HepG2 (cell line): ENCODE data around the gene C2. TPM values are rescaled to one million over a fixed set of nuclear protein-coding genes. Genes with fewer than 3 reads are reported as not detected.
"Not testable (repeated sequence)": the region's sequence is repeated elsewhere in the genome, so short reads cannot be mapped to it uniquely, and the experiment has no call there.

ENCODE experiments used
- ATAC-seq: fragments of 200-7000 bp; cut with Tn5 transposase; 3 replicates; pipeline ENCODE4 v1.9.1; 2020; ENCODE audit warnings: mild to moderate bottlenecking, moderate library complexity
- BruUV-seq: library from RNA; stranded (reverse); fragments of 400-500 nt; replicated peaks from 2 replicates; lab custom pipeline; 2021; lab: Mats Ljungman, UMichigan
- CTCF ChIA-PET: fragments of 300-600 bp; formaldehyde crosslinking; extraction: SDS; loops from one replicate; lab custom pipeline; 2021; ENCODE audit warnings: low total read pairs, inconsistent platforms, low intra/inter-chr PET ratio; lab: Yijun Ruan, JAX
- POLR2A ChIA-PET: fragments of 350-600 bp; sonication (Branson Sonifier 250); formaldehyde crosslinking; loops from one replicate; lab custom pipeline; 2020; ENCODE audit warnings: antibody characterized with exemption, inconsistent platforms; lab: Yijun Ruan, JAX
- DNase-seq: peaks from one replicate; pipeline ENCODE4 v3.0.0-alpha.2; 2015; ENCODE audit warnings: low spot score
- FAIRE-seq: peaks from 3 replicates; lab custom pipeline; 2011; peaks lifted over from hg19 to GRCh38; lab: Jason Lieb, UNC
- H2AFZ ChIP-seq: one replicate; pipeline ENCODE4 v1.6.1; 2011; ENCODE audit warnings: low read length, inconsistent platforms
- H3K27ac ChIP-seq: fragments of 300-600 bp; 3 replicates; pipeline ENCODE4 v1.8.0; 2011; ENCODE audit warnings: mixed run types, mild to moderate bottlenecking, mixed read lengths, low read length, inconsistent platforms; ENCODE audit not compliant: insufficient read depth; ENCODE audit errors: extremely low read length
- H3K27me3 ChIP-seq, 2 experiments: fragments of 200-600 bp in 1 of 2; 2 replicates in 1 of 2; 3 replicates in 1 of 2; pipeline versions ENCODE4 v1.6.0 to v1.8.0; 2011; ENCODE audit warnings: low read length in 2 of 2, mild to moderate bottlenecking in 2 of 2, moderate library complexity in 2 of 2, inconsistent platforms in 1 of 2; ENCODE audit not compliant: insufficient read depth in 2 of 2, control insufficient read depth in 1 of 2
- H3K36me3 ChIP-seq, 2 experiments: fragments of 200-600 bp in 1 of 2; replicated peaks in 1 of 2; 2 replicates in 1 of 2; 3 replicates in 1 of 2; pipeline versions ENCODE4 v1.5.1 to v1.8.0; 2011; ENCODE audit warnings: low read length in 2 of 2, inconsistent platforms in 1 of 2; ENCODE audit not compliant: insufficient read depth in 2 of 2, control insufficient read depth in 1 of 2
- H3K4me1 ChIP-seq: 2 replicates; pipeline ENCODE4 v1.5.1; 2012; ENCODE audit warnings: low read length, inconsistent platforms; ENCODE audit not compliant: insufficient read depth
- H3K4me2 ChIP-seq: 2 replicates; pipeline ENCODE4 v1.6.0; 2011; ENCODE audit warnings: low read depth, low read length, inconsistent platforms
- H3K4me3 ChIP-seq, 3 experiments: fragments of 200-600 bp in 1 of 3; sonication (generic), shearing (Covaris generic) in 1 of 3; replicated peaks in 1 of 3; 2 replicates each; pipeline ENCODE4 v1.5.1; 2011 to 2016; ENCODE audit warnings: low read length in 3 of 3, inconsistent platforms in 2 of 3, low read depth in 2 of 3, mild to moderate bottlenecking in 2 of 3, control low read depth in 1 of 3, mixed read lengths in 1 of 3; ENCODE audit not compliant: insufficient read depth in 1 of 3
- H3K79me2 ChIP-seq: one replicate; pipeline ENCODE4 v1.6.1; 2011; ENCODE audit warnings: low read length, inconsistent platforms; ENCODE audit not compliant: insufficient read depth
- H3K9ac ChIP-seq: 2 replicates; pipeline ENCODE4 v1.6.0; 2011; ENCODE audit warnings: mild to moderate bottlenecking, low read depth, low read length, inconsistent platforms; ENCODE audit not compliant: insufficient read depth
- H3K9me3 ChIP-seq: 2 replicates; pipeline ENCODE4 v1.5.1; 2012; ENCODE audit warnings: mild to moderate bottlenecking, low read length
- H4K20me1 ChIP-seq: 2 replicates; pipeline ENCODE4 v1.6.0; 2011; ENCODE audit warnings: inconsistent platforms, mild to moderate bottlenecking, low read length, moderate library complexity; ENCODE audit not compliant: insufficient read depth
- CHD4 ChIP-seq: fragments of 200-600 bp; sonication (generic); IDR thresholded peaks from 2 replicates; pipeline ENCODE4 v1.7.0; 2017; ENCODE audit warnings: mild to moderate bottlenecking, low read length, borderline replicate concordance
- EHMT2 ChIP-seq: fragments of 200-600 bp; sonication (generic); IDR thresholded peaks from 2 replicates; pipeline ENCODE4 v1.7.0; 2017; ENCODE audit warnings: antibody characterized with exemption, low read depth, low read length, borderline replicate concordance
- FOSL2 ChIP-seq: sonication (generic); formaldehyde crosslinking; IDR thresholded peaks from 2 replicates; pipeline ENCODE4 v1.4.0; 2020; ENCODE audit warnings: missing genetic modification reagents
- FOXM1 ChIP-seq: sonication (generic); formaldehyde crosslinking; IDR thresholded peaks from 2 replicates; pipeline ENCODE4 v1.5.0; 2020; ENCODE audit warnings: missing genetic modification reagents
- HDAC1 ChIP-seq: sonication (generic); formaldehyde crosslinking; IDR thresholded peaks from 2 replicates; pipeline ENCODE4 v1.5.1; 2020; ENCODE audit warnings: mild to moderate bottlenecking, missing genetic modification reagents
- KLF11 ChIP-seq: IDR thresholded peaks from 2 replicates; pipeline ENCODE4 v1.6.1; 2016; ENCODE audit warnings: missing compliant biosample characterization
- ZMYM2 ChIP-seq: sonication (generic); formaldehyde crosslinking; IDR thresholded peaks from 2 replicates; pipeline ENCODE4 v1.8.0; 2022; ENCODE audit warnings: mild to moderate bottlenecking, missing genetic modification reagents
- ZMYM3 ChIP-seq: sonication (generic); formaldehyde crosslinking; IDR thresholded peaks from 2 replicates; pipeline ENCODE4 v1.5.1; 2020; ENCODE audit warnings: mild to moderate bottlenecking, missing genetic modification reagents
- ZNF264 ChIP-seq: sonication (generic); formaldehyde crosslinking; IDR thresholded peaks from 2 replicates; pipeline ENCODE4 v1.4.0; 2020; ENCODE audit warnings: missing genetic modification reagents
- ZNF556 ChIP-seq: sonication (generic); formaldehyde crosslinking; IDR thresholded peaks from 2 replicates; pipeline ENCODE4 v1.4.0; 2020; ENCODE audit warnings: mild to moderate bottlenecking, missing genetic modification reagents, borderline replicate concordance
- ZNF83 ChIP-seq: sonication (generic); formaldehyde crosslinking; IDR thresholded peaks from 2 replicates; pipeline ENCODE4 v1.4.0; 2020; ENCODE audit warnings: missing genetic modification reagents, mild to moderate bottlenecking, borderline replicate concordance
- WGBS: methylation state at CpG from one replicate; pipeline ENCODE4 v1.1.6; 2017; ENCODE audit warnings: low lambda C conversion rate; 5-methylcytosine and 5-hydroxymethylcytosine counted together
- in situ Hi-C: cut with HindIII; loops from 2 replicates; pipeline ENCODE4 v1.10.0; 2017; ENCODE audit warnings: low pct_unique_long_range_greater_than_20kb; ENCODE audit not compliant: extremely low pct_ligation_motif_present
- intact Hi-C: fragments of 100-400 bp; cut with micrococcal nuclease; formaldehyde crosslinking; loops from one replicate; pipeline ENCODE4 v1.10.0; 2022; ENCODE audit not compliant: unreplicated experiment
- polyA plus RNA-seq, 8 experiments: library from polyadenylated mRNA; depleted of rRNA in 3 of 8; stranded (reverse) in 7 of 8; unstranded in 1 of 8; fragments of >200 nt; fragmentation: Illumina TruSeq in 4 of 8; extraction: Trizol in 4 of 8; gene quantifications; 2 replicates each; pipeline versions ENCODE4 v1.2.1 to v1.2.3, GENCODE V29; 2011 to 2016; ENCODE audit warnings: low read depth in 4 of 8, missing spikeins in 1 of 8, mixed read lengths in 1 of 8; ENCODE audit not compliant: insufficient read depth in 1 of 8
- total RNA-seq, 5 experiments: library from RNA; depleted of rRNA; stranded (reverse); fragments of >200 nt; fragmentation: Illumina TruSeq; extraction: Trizol; gene quantifications; 2 replicates each; pipeline ENCODE4 v1.2.3, GENCODE V29; 2016; ENCODE audit warnings: low read depth in 1 of 5
- TF ChIP-seq, protein P1 (sequence below): sonication (generic); formaldehyde crosslinking; IDR thresholded peaks from 2 replicates; pipeline ENCODE4 v1.4.0; 2020; ENCODE audit warnings: mild to moderate bottlenecking, missing genetic modification reagents

C2 gene
- total and polyA plus RNA-seq, 2 of the 13 experiments (the other 11 are each of a cell fraction or from before 2014, with no cell fraction given) = 165 to 307 TPM

DNA sequence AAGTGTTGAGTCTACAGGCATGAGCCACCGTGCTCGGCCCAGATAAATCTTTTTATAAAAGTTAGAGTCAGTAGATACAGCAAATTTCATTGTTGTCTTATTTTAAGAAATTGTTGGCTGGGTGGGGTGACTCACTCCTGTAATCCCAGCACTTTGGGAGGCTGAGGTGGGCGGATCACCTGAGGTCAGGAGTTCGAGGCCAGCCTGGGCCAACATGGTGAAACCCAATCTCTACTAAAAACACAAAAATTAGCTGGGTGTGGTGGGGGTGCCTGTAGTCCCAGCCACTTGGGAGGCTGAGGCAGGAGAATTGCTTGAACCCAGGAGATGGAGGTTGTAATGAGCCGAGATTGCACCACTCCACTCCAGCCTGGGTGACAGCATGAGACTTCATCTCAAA is 19.3 kb upstream of the C2 start:
- not testable (repeated sequence) for H3K27ac ChIP-seq
- peaks cover 54% of the 10 kb centered on the region for H3K4me1 ChIP-seq

DNA sequence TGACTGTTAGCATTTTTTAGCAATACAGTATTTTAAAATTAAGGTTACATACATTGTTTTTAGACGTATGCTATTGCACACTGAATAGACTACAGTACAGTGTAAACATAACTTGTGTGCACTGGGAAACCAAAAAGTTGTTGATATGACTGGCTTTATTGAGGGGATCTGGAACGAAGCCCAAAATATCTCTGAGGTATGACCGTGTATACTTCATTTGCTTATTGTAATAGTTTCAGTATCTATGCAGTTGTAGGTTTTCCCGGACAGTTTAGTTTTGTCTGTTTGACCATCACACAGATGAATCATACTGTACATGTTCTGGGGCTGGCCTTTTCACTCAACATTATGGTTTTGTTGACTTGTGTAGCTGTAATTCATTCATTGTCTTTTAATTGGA is 18.7 kb upstream of the C2 start:
- ChIA-PET POLR2A (interaction anchor here (1.0 to 3.9 kb wide), 9 partner anchors 11 to 170 kb away, joined by 3 to 27 read pairs (median 5); partner anchors contain the start of genes C2, CFB and EHMT2), CTCF (no interaction called here)
- no peaks in the 10 kb centered on the region for H3K9me3 ChIP-seq
- H3K27ac ChIP-seq = no peak overlapping the region
- no peak overlapping the region for H3K4me3 ChIP-seq
- FAIRE-seq = no peak
- no peak overlapping the region for H2AFZ ChIP-seq
- WGBS = 5% methylated on average over 4 of the region's 4 CpGs
- no TSS peak for BruUV-seq
- H3K79me2 ChIP-seq = no peaks in the 10 kb centered on the region
- H3K4me1 ChIP-seq = peaks cover 49% of the 10 kb centered on the region
- H3K27me3 ChIP-seq = peaks cover 1 to 6% of the 10 kb centered on the region in 2 experiments; a peak in 1 of 5 replicates
- H3K4me2 ChIP-seq = peak overlapping the region; percentile 4; the same call in 1 of the 2 replicates
- ATAC-seq = peak; percentile 16; the same call in 1 of the 3 replicates
- DNase-seq = peak; percentile 60
- H3K9ac ChIP-seq = no peak overlapping the region
- no peaks in the 10 kb centered on the region for H3K36me3 ChIP-seq
- intact Hi-C loops (no loop called here), in situ Hi-C loops (loop anchor here (25.0 kb wide), 1 partner anchor 1054 kb away; the partner anchor contains the start of genes BRD2 and HLA-DMA)
- no peaks in the 10 kb centered on the region for H4K20me1 ChIP-seq
- TF ChIP-seq ZNF83 (CRISPR knock-in tag) (no peak), FOXM1 (CRISPR knock-in tag) (no peak), HDAC1 (peak; percentile 42; the same call in 1 of the 2 replicates), KLF11 (CRISPR knock-in tag) (no peak), ZNF556 (CRISPR knock-in tag) (no peak)
- TF ChIP-seq, protein P1, sequence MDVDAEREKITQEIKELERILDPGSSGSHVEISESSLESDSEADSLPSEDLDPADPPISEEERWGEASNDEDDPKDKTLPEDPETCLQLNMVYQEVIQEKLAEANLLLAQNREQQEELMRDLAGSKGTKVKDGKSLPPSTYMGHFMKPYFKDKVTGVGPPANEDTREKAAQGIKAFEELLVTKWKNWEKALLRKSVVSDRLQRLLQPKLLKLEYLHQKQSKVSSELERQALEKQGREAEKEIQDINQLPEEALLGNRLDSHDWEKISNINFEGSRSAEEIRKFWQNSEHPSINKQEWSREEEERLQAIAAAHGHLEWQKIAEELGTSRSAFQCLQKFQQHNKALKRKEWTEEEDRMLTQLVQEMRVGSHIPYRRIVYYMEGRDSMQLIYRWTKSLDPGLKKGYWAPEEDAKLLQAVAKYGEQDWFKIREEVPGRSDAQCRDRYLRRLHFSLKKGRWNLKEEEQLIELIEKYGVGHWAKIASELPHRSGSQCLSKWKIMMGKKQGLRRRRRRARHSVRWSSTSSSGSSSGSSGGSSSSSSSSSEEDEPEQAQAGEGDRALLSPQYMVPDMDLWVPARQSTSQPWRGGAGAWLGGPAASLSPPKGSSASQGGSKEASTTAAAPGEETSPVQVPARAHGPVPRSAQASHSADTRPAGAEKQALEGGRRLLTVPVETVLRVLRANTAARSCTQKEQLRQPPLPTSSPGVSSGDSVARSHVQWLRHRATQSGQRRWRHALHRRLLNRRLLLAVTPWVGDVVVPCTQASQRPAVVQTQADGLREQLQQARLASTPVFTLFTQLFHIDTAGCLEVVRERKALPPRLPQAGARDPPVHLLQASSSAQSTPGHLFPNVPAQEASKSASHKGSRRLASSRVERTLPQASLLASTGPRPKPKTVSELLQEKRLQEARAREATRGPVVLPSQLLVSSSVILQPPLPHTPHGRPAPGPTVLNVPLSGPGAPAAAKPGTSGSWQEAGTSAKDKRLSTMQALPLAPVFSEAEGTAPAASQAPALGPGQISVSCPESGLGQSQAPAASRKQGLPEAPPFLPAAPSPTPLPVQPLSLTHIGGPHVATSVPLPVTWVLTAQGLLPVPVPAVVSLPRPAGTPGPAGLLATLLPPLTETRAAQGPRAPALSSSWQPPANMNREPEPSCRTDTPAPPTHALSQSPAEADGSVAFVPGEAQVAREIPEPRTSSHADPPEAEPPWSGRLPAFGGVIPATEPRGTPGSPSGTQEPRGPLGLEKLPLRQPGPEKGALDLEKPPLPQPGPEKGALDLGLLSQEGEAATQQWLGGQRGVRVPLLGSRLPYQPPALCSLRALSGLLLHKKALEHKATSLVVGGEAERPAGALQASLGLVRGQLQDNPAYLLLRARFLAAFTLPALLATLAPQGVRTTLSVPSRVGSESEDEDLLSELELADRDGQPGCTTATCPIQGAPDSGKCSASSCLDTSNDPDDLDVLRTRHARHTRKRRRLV (CRISPR knock-in tag) = no peak

More for the DNA sequence above, 19.3 kb upstream of the C2 start:
- peak overlapping the region; percentile 68 for H3K4me2 ChIP-seq
- H3K9me3 ChIP-seq, DNase-seq, H3K9ac ChIP-seq, H3K4me3 ChIP-seq, CTCF ChIA-PET, H3K27me3 ChIP-seq, intact Hi-C loops, FAIRE-seq, H4K20me1 ChIP-seq, H3K36me3 ChIP-seq, ATAC-seq, BruUV-seq, H3K79me2 ChIP-seq, H2AFZ ChIP-seq: not testable (repeated sequence)
- in situ Hi-C loops = loop anchor here (25.0 kb wide), 1 partner anchor 1054 kb away; the partner anchor contains the start of genes BRD2 and HLA-DMA
- WGBS = 29% methylated on average over 5 of the region's 5 CpGs
- TF ChIP-seq CHD4 (peak; percentile 29; the same call in 1 of the 2 replicates), EHMT2 (0 out of 2 replicates have a peak, but pooled peaks have one; percentile 14), ZMYM2 (CRISPR knock-in tag) (0 out of 2 replicates have a peak, but pooled peaks have one; percentile 26), ZNF264 (CRISPR knock-in tag) (peak; percentile 63; the same call in 1 of the 2 replicates), ZMYM3 (CRISPR knock-in tag) (0 out of 2 replicates have a peak, but pooled peaks have one; percentile 34), FOSL2 (CRISPR knock-in tag) (peak; percentile 53; the same call in 1 of the 2 replicates)
- POLR2A ChIA-PET = interaction anchor here (0.7 to 3.9 kb wide), 18 partner anchors 10 to 1502 kb away, joined by 4 to 31 read pairs (median 6); partner anchors contain the start of genes BAG6, C2, CFB and DXO
